GM19240 (cell line): ENCODE results near the gene ADCY1.

ENCODE experiments used
- DNase-seq: peaks from one replicate; pipeline ENCODE4 v3.0.0; 2011; ENCODE audit warnings: low spot score; ENCODE audit not compliant: insufficient read length

Gene ADCY1

DNA sequence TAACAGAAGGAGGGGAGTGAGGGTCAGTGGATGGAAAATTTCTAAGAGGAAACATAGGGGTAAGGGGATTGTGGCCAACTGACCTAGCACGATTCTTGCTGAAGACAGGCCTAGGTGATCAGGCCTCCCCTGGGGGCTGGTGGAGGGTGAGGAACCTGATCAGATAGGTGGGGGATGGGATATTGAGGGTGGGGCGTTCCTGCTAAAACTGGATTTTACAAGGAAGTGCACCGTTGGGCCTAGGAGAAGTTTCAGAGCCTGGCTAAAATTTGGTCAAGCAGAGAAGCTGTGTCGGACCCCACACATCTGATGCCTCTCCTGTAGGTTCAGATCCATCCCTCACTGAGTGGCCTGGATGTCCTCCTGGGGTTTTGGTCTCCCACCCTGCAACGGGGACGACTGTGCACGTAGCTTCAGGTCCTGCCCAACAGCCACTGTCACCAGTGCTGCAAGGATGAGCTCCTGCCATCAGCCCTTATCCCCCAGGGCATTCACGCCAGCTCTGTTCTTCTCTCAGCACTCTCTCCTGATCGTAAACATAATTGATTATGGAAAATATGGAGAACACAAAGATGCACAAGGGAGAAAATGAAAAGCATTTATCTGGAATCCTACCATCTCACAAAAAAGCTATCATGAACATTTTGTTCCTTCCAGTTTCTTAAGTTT, 89.9 kb downstream of the ADCY1 start:
- DNase-seq: no peak

- DNase-seq: no peak
These were observed 91.0 kb downstream of the ADCY1 start for GRCh38 chr7:45665172-45665571.

- DNase-seq: no peak
These were observed 96.1 kb downstream of the ADCY1 start for GRCh38 chr7:45670227-45670626.

GRCh38 chr7:45670717-45671116, 96.5 kb downstream of the ADCY1 start:
- DNase-seq: no peak

- DNase-seq: no peak
These were observed 103.2 kb downstream of the ADCY1 start for GRCh38 chr7:45677311-45677900.

- no peak for DNase-seq
These were observed 105.3 kb downstream of the ADCY1 start for GRCh38 chr7:45679516-45679915.

DNA sequence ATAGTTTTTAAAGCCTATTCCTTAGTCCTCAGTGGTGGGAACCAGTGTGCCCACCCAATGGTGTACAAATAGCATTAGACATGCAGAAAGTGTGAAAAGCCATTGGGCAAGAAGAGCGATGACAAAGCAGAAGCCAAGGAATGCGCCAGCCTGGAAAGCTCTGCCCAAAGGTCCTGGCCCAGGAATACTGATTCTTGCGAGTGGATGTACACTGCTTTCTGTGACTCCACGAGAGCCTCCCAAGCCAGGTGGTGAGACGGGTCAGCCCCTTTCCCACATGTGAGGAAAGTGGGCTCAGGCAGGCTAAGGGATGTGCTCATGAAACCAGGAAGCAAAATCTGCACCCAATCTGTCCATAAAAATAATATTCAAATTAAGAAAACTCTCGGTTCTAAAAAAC, 106.6 kb downstream of the ADCY1 start:
- no peak for DNase-seq

- no peak for DNase-seq
These were observed 107.6 kb downstream of the ADCY1 start for GRCh38 chr7:45681596-45682357.

- no peak for DNase-seq
These were observed 108.2 kb downstream of the ADCY1 start for GRCh38 chr7:45682358-45682735.

DNA sequence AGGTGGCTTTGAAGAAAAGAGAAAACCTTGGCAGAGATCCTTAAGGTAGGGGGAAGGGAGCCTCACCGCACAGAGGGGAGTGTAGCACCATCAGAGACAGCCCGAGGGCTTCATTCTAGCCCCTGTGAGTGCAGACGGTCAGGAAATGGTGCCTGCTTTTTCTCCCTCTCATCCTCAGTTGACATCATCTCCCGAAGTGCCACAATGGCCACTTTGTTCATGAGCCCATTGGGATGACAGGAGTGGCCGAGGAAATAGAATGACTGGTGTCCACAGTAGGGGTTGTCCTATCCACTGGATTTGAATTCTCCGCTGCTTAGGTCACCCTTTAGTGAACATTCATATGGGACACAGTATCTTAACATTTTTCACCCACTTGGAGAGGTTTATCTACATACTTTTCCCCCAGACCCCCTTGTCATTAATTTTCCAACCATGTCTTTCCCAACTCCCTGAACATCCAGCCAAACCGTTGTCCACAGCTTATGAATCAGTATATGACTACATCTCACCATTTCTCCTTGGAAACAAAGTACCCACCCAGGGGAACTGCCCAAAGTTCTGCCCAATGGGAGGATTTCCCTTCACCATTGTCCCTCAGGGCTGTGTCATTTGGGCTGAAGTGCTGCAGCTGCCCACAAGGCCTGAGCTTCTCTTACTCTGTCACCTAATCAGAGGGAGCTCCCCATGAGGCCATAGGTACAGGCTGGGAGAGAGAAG, 108.8 kb downstream of the ADCY1 start:
- no peak for DNase-seq

GRCh38 chr7:45683556-45684148, 109.5 kb downstream of the ADCY1 start:
- DNase-seq: no peak

DNA sequence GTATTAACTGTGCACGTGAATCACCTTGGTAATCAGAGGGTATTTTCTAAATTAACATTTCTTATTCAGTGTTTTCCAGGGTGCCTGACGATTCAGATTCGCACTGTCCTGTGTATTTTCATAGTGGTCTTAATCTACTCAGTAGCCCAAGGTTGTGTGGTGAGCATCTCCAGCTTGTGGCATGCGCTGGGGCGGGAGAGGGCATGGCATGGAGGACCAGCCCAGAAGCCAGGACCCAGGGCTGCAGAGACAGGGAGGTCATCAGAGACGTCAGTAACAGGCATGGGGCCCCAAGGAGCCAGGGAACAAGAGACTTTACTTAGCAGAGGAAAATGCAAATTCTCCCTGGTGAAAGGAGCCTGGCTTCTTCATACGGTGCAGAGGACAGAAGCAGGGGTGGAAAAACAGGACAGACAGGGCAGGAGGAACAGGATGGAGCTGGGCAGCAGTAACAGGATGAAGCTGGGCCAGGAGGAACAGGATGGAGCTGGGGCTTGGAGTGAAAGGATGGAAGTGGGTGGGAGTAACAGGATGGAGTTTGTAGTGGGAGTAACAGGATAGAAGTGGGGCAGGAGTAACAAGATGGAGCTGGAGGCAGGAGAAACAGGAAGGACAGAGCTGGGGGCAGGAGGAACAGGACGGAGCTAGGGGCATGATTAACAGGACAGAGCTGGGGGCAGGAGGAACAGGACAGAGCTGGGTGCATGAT, 110.9 kb downstream of the ADCY1 start:
- no peak for DNase-seq

- DNase-seq: no peak
These were observed 111.6 kb downstream of the ADCY1 start for GRCh38 chr7:45685619-45686240.

- no peak for DNase-seq
These were observed 112.4 kb downstream of the ADCY1 start for GRCh38 chr7:45686441-45687184.

DNA sequence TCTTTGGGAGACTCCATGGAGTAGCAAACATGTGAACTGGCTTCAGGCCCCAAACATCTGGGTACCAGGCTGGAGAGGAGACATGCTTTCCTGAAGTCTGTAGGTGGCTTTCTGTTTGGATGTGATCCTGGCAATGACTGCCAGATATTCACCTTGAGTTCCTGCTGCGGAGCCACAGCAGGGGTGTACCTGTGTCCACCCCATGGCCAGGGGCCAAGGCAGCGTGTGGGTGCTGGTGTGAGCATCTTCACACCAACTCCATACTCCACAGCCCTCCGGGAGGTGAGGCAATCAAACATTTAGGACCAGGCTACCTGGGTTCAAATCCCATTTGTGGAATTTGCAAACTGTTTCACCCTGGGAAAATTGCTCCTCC, 113.0 kb downstream of the ADCY1 start:
- DNase-seq: no peak

DNA sequence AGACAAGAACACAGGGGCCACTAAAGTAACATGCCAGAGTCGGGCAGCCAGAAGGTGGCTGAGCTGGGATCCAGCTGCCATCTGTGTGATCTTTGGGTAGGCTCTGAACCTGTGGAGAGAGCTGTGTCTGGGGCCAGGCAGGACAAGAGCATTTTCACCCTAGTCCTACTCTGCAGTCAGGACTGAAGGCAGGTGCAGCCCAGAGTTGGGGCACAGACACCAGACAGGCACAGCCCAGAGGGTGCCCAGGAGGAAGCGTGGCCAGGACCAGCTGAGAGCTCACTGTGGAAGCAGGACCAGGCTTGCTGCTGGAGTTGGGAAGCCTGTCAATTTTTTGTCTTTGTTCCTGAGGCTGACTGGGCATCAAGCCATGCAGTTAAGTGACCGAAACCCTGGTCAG, 113.6 kb downstream of the ADCY1 start:
- no peak for DNase-seq

DNA sequence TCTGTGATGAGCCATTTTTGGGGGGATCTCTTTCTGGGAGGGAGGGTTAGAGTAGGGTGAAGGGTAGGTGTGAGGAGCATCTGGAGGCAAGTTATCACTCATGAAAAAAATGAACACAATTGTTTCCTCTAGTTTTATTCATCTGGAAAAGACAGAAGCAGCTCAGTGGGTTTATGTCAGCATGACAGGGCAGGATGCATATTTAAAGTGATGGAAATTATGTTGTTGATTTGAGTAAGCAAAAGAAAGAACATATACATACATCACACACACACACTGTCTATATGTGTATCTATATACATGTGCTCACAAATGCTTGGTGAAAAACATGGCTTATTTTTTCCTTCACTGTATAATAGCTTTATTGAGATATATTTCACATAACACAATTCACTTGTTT, 114.2 kb downstream of the ADCY1 start:
- no peak for DNase-seq

GRCh38 chr7:45689011-45689796, 115.0 kb downstream of the ADCY1 start:
- DNase-seq: no peak
